Esophagus squamous epithelium (tissue), 5 donors: ENCODE measurements around the gene KANSL1. TPM values are rescaled to one million over a fixed set of nuclear protein-coding genes. Genes with fewer than 3 reads are reported as not detected.
A peak's percentile ranks its signal among the peaks of the same experiment; 100 is the strongest.

Experiments
- DNase-seq: peaks from one replicate; lab custom pipeline; 2025; lab: John Stamatoyannopoulos, UW
- H3K27ac ChIP-seq, 4 donors: fragments of 200-600 bp; sonication (generic); one replicate each; pipeline ENCODE4 v1.5.1; 2016 to 2019; ENCODE audit warnings: mild to moderate bottlenecking in 1 of 4
- H3K27me3 ChIP-seq, 4 donors: fragments of 200-600 bp; sonication (generic); 1 replicate in 3 of 4; 2 replicates in 1 of 4; pipeline versions ENCODE4 v1.5.1 to v1.6.0; 2017 to 2021; ENCODE audit warnings: antibody characterized with exemption in 1 of 4
- H3K36me3 ChIP-seq, 3 donors: fragments of 200-600 bp; sonication (generic); one replicate each; pipeline ENCODE4 v1.5.1; 2016 to 2019
- H3K4me1 ChIP-seq, 3 donors: fragments of 200-600 bp; sonication (generic); one replicate each; pipeline ENCODE4 v1.5.1; 2017 to 2019
- H3K4me3 ChIP-seq, 4 donors: fragments of 200-600 bp; sonication (generic); 1 replicate in 3 of 4; 2 replicates in 1 of 4; pipeline ENCODE4 v1.5.1; 2016 to 2019; ENCODE audit warnings: mild to moderate bottlenecking in 2 of 4, moderate library complexity in 1 of 4
- H3K9me3 ChIP-seq, 3 donors: fragments of 200-600 bp; sonication (generic); one replicate each; pipeline ENCODE4 v1.5.1; 2016 to 2019
- POLR2A ChIP-seq, 4 donors: fragments of 450-650 bp; IDR thresholded peaks; one replicate each; pipeline ENCODE4 v1.6.1; 2017; ENCODE audit warnings: antibody characterized with exemption in 4 of 4, mild to moderate bottlenecking in 4 of 4, moderate library complexity in 3 of 4
- WGBS, 2 donors: methylation state at CpG; one replicate each; pipeline ENCODE4 v1.1.5; 2018; 5-methylcytosine and 5-hydroxymethylcytosine counted together
- intact Hi-C: fragments of 100-400 bp; cut with DNase I; formaldehyde crosslinking; loops from one replicate; pipeline ENCODE4 v1.15.0; 2022
- total RNA-seq, 4 donors: library from RNA; depleted of rRNA; stranded (reverse); fragments of >200 nt; gene quantifications; one replicate each; pipeline ENCODE4 v1.1.0, GENCODE V29; 2016
- TF ChIP-seq, protein P1 (sequence below), 6 experiments: fragments of 450-650 bp in 4 of 6; fragments of 200-600 bp in 2 of 6; sonication (generic) in 2 of 6; IDR thresholded peaks; one replicate each; pipeline ENCODE4 v1.5.1; 2016 to 2019; ENCODE audit warnings: antibody characterized with exemption in 6 of 6, mild to moderate bottlenecking in 4 of 6, moderate library complexity in 4 of 6
- donor health status: DM: yes; HTN: yes; CAD: no.

The KANSL1 gene
- total RNA-seq, 4 donors from 2014 or later: 31.0 to 79.0 (median 51.8) TPM

GRCh38 chr17:46072998-46073397 is 120.2 kb downstream of the KANSL1 start:
- no peak overlapping the region for H3K27ac ChIP-seq
- no peaks in the 10 kb centered on the region for H3K27me3 ChIP-seq
- H3K9me3 ChIP-seq: no peaks in the 10 kb centered on the region
- DNase-seq: no peak
- H3K36me3 ChIP-seq: peaks cover 0 to 38% (median 4%) of the 10 kb centered on the region in 3 donors
- intact Hi-C loops: no loop called here
- WGBS, 2 donors: 86 to 89% methylated on average over 1 of the region's 1 CpG
- H3K4me1 ChIP-seq: peaks cover 0 to 8% (median 7%) of the 10 kb centered on the region in 3 donors
- H3K4me3 ChIP-seq: no peak overlapping the region
- no peak for TF ChIP-seq POLR2A (IDR thresholded peaks at IDR 0.05)
- TF ChIP-seq, protein P1, sequence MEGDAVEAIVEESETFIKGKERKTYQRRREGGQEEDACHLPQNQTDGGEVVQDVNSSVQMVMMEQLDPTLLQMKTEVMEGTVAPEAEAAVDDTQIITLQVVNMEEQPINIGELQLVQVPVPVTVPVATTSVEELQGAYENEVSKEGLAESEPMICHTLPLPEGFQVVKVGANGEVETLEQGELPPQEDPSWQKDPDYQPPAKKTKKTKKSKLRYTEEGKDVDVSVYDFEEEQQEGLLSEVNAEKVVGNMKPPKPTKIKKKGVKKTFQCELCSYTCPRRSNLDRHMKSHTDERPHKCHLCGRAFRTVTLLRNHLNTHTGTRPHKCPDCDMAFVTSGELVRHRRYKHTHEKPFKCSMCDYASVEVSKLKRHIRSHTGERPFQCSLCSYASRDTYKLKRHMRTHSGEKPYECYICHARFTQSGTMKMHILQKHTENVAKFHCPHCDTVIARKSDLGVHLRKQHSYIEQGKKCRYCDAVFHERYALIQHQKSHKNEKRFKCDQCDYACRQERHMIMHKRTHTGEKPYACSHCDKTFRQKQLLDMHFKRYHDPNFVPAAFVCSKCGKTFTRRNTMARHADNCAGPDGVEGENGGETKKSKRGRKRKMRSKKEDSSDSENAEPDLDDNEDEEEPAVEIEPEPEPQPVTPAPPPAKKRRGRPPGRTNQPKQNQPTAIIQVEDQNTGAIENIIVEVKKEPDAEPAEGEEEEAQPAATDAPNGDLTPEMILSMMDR (IDR thresholded peaks at IDR 0.05): no peak

GRCh38 chr17:46071796-46072195 is 121.4 kb downstream of the KANSL1 start:
- Histone ChIP-seq H3K4me3 (no peak overlapping the region), H3K4me1 (peaks cover 0 to 8% (median 7%) of the 10 kb centered on the region in 3 donors), H3K9me3 (no peaks in the 10 kb centered on the region), H3K36me3 (peaks cover 0 to 38% (median 4%) of the 10 kb centered on the region in 3 donors), H3K27me3 (no peaks in the 10 kb centered on the region), H3K27ac (no peak overlapping the region)
- intact Hi-C loops: no loop called here
- DNase-seq: no peak
- TF ChIP-seq POLR2A (IDR thresholded peaks at IDR 0.05): no peak
- TF ChIP-seq, protein P1 (IDR thresholded peaks at IDR 0.05): no peak
- 81 to 83% methylated on average over 5 of the region's 5 CpGs for WGBS, 2 donors

GRCh38 chr17:46064460-46064859 is 128.8 kb downstream of the KANSL1 start:
- Histone ChIP-seq H3K27ac (no peak overlapping the region), H3K9me3 (no peaks in the 10 kb centered on the region), H3K4me3 (no peak overlapping the region), H3K36me3 (peaks cover 8 to 78% (median 11%) of the 10 kb centered on the region in 3 donors), H3K4me1 (peaks cover 0 to 13% (median 0%) of the 10 kb centered on the region in 3 donors), H3K27me3 (no peaks in the 10 kb centered on the region)
- no peak for TF ChIP-seq POLR2A (IDR thresholded peaks at IDR 0.05)
- TF ChIP-seq, protein P1 (IDR thresholded peaks at IDR 0.05): no peak
- intact Hi-C loops: no loop called here
- no peak for DNase-seq
- WGBS, 2 donors: 86 to 92% methylated on average over 1 of the region's 1 CpG

DNA sequence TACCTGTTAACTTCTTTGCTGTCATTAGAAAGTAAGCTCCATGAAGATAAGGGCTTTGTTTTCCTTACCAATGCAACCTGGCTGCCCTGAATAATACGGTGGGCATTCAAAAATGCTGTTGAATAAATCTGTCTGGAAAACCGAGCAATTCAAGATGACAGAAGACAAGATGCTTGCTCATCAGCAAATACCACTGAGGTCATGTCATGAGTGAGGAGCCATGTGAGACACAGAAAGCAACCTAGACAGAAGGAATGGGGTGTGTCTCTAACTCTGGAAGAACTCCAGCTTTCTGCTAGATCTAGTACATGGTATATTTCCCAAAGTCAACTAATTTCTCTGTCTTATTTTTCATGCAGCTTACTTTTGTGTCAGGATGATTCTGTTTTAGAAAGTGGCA is 130.0 kb downstream of the KANSL1 start:
- WGBS, 2 donors: 33 to 55% methylated on average over 2 of the region's 2 CpGs
- Histone ChIP-seq H3K4me3 (no peak overlapping the region), H3K9me3 (no peaks in the 10 kb centered on the region), H3K36me3 (peaks cover 8 to 79% (median 11%) of the 10 kb centered on the region in 3 donors), H3K27me3 (no peaks in the 10 kb centered on the region), H3K4me1 (peaks cover 0 to 15% (median 0%) of the 10 kb centered on the region in 3 donors), H3K27ac (peak overlapping the region in 1 of 4 donors; percentile 23)
- intact Hi-C loops: no loop called here
- no peak for DNase-seq
- TF ChIP-seq, protein P1 (IDR thresholded peaks at IDR 0.05): no peak
- TF ChIP-seq POLR2A (IDR thresholded peaks at IDR 0.05): no peak

DNA sequence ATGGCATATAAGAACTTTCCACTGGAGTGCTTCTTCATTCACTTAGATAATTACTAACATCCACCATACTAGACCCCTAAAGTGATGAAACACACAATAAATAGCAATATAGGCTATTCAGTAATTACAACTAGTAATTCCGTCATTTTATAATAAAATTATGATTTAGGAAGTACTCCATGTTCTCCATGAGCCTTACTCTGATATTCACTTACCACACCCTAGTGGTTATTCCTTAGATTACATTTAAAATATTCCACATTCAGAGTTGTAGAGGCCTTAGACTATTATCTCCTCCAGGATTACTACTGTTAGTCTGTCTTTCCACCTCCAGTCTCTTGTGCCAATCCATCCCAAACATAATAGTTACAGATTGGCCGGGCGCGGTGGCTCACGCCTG is 131.8 kb downstream of the KANSL1 start:
- no peak for DNase-seq
- Histone ChIP-seq H3K4me1 (peaks cover 0 to 29% (median 0%) of the 10 kb centered on the region in 3 donors), H3K27me3 (no peaks in the 10 kb centered on the region), H3K9me3 (no peaks in the 10 kb centered on the region), H3K4me3 (no peak overlapping the region), H3K36me3 (peaks cover 8 to 78% (median 10%) of the 10 kb centered on the region in 3 donors), H3K27ac (no peak overlapping the region)
- intact Hi-C loops: no loop called here
- TF ChIP-seq, protein P1 (IDR thresholded peaks at IDR 0.05): peak in 3 of 6 experiments; percentile 26 to 51 (median 37)
- no peak for TF ChIP-seq POLR2A (IDR thresholded peaks at IDR 0.05)
- 85 to 97% methylated on average over 4 to 5 of the region's 5 CpGs for WGBS, 2 donors
